Measurements from ENCODE around the gene HAT1. TPM values are rescaled to one million over a fixed set of nuclear protein-coding genes. Genes with fewer than 3 reads are reported as not detected.

HAT1 gene
- total RNA-seq, 4 donors from 2014 or later = 18.7 to 37.2 (median 28.9) TPM

DNA sequence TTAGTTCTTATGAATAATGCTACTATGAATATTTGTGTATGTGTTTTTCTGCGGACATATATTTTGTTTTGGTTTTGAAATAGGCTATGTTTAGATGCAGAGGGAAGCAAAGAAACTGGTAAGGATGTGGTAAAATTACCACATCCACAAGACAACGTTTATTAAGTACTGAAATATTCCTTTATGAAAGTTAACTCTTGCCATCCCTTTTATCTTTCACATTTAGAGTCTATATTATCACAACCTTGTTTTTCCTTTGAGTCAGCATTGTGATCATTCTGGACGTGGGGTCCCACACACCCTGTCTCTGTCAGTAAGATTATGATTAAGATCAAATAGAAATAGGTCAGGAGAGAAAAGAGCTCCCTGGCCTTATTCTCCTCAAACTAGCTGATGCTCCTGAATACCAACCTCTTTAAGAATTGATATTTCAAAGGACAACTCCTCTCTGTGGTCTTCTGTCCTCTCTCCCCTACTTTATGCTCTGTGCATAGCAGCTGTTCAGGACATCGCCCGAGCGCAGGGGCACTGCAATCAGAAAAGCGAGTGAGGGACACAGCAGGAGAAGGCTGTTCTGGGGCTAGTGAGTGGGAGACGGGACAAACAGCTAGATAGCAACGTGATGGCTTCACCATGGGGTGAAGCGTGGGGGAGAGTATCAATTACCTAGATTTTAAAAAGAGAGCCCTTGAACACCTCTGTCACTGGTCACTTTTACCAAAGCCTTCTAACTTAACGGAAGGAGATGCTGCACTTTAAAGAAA lies 89.7 kb downstream of the HAT1 start:
- Histone ChIP-seq H3K27ac (no peak overlapping the region), H3K27me3 (no peaks in the 10 kb centered on the region), H3K4me1 (no peaks in the 10 kb centered on the region), H3K36me3 (no peaks in the 10 kb centered on the region), H3K4me3 (no peak overlapping the region), H3K9me3 (no peaks in the 10 kb centered on the region)
- 66 to 71% methylated on average over 10 to 11 of the region's 11 CpGs for WGBS, 2 donors
- TF ChIP-seq CTCF (IDR thresholded peaks at IDR 0.05) (no peak), POLR2A (IDR thresholded peaks at IDR 0.05) (no peak)
- intact Hi-C loops (cut with DNase I) = no loop called here
- no peak for DNase-seq

- WGBS, 2 donors = 75 to 78% methylated on average over 7 to 9 of the region's 9 CpGs
- Histone ChIP-seq H3K4me3 (no peak overlapping the region), H3K36me3 (no peaks in the 10 kb centered on the region), H3K9me3 (no peaks in the 10 kb centered on the region), H3K27ac (no peak overlapping the region), H3K4me1 (no peaks in the 10 kb centered on the region), H3K27me3 (no peaks in the 10 kb centered on the region)
- TF ChIP-seq CTCF (IDR thresholded peaks at IDR 0.05) (no peak), POLR2A (IDR thresholded peaks at IDR 0.05) (no peak)
- no peak for DNase-seq
- intact Hi-C loops (cut with DNase I) = no loop called here
Observed at GRCh38 chr2:172012677-172013391, 90.6 kb downstream of the HAT1 start.

- no peak overlapping the region for H3K27ac ChIP-seq
- intact Hi-C loops (cut with DNase I) = no loop called here
- 79 to 85% methylated on average over 3 of the region's 4 CpGs for WGBS, 2 donors
- H3K36me3 ChIP-seq = no peaks in the 10 kb centered on the region
- no peak overlapping the region for H3K4me3 ChIP-seq
- no peaks in the 10 kb centered on the region for H3K27me3 ChIP-seq
- no peak for TF ChIP-seq POLR2A (IDR thresholded peaks at IDR 0.05)
- no peak for TF ChIP-seq CTCF (IDR thresholded peaks at IDR 0.05)
- H3K4me1 ChIP-seq = no peaks in the 10 kb centered on the region
- H3K9me3 ChIP-seq = no peaks in the 10 kb centered on the region
- DNase-seq = no peak
Observed at GRCh38 chr2:172013396-172013795, 91.1 kb downstream of the HAT1 start.

GRCh38 chr2:172021074-172021931 lies 99.0 kb downstream of the HAT1 start:
- intact Hi-C loops (cut with DNase I) = no loop called here
- no peak overlapping the region for H3K27ac ChIP-seq
- no peaks in the 10 kb centered on the region for H3K9me3 ChIP-seq
- no peaks in the 10 kb centered on the region for H3K36me3 ChIP-seq
- no peaks in the 10 kb centered on the region for H3K27me3 ChIP-seq
- WGBS, 2 donors = 55 to 67% methylated on average over 5 to 8 of the region's 8 CpGs
- no peak for TF ChIP-seq CTCF (IDR thresholded peaks at IDR 0.05)
- TF ChIP-seq POLR2A (IDR thresholded peaks at IDR 0.05) = no peak
- DNase-seq = no peak
- H3K4me1 ChIP-seq = no peaks in the 10 kb centered on the region
- H3K4me3 ChIP-seq = no peak overlapping the region
